Nephron progenitor cell (in vitro differentiated cells): ENCODE measurements around the gene PRKCA.

ENCODE experiments used
- DNase-seq: peaks from one replicate; pipeline ENCODE4 v3.0.0; 2021
- H3K27ac Mint-ChIP-seq: 2 replicates; pipeline ENCODE4 v1.8.0; 2021; ENCODE audit warnings: mild to moderate bottlenecking, moderate library complexity, mixed read lengths
- H3K27me3 Mint-ChIP-seq: 2 replicates; pipeline ENCODE4 v1.8.0; 2021; ENCODE audit warnings: mild to moderate bottlenecking, low read depth, mixed read lengths; ENCODE audit not compliant: poor library complexity
- H3K36me3 Mint-ChIP-seq: 2 replicates; pipeline ENCODE4 v1.8.0; 2021; ENCODE audit warnings: low read depth, mixed read lengths
- H3K4me1 Mint-ChIP-seq: 2 replicates; pipeline ENCODE4 v1.8.0; 2021; ENCODE audit warnings: mixed read lengths
- H3K4me3 Mint-ChIP-seq: 2 replicates; pipeline ENCODE4 v1.8.0; 2021; ENCODE audit warnings: mild to moderate bottlenecking, moderate library complexity, mixed read lengths
- H3K9me3 Mint-ChIP-seq: 2 replicates; pipeline ENCODE4 v1.8.0; 2021; ENCODE audit warnings: mild to moderate bottlenecking, moderate library complexity, mixed read lengths
- TF ChIP-seq, protein P1 (sequence below): fragments of 200-600 bp; sonication (generic); IDR thresholded peaks from 2 replicates; pipeline ENCODE4 v1.5.0; 2021; ENCODE audit warnings: antibody characterized with exemption

The PRKCA gene

DNA sequence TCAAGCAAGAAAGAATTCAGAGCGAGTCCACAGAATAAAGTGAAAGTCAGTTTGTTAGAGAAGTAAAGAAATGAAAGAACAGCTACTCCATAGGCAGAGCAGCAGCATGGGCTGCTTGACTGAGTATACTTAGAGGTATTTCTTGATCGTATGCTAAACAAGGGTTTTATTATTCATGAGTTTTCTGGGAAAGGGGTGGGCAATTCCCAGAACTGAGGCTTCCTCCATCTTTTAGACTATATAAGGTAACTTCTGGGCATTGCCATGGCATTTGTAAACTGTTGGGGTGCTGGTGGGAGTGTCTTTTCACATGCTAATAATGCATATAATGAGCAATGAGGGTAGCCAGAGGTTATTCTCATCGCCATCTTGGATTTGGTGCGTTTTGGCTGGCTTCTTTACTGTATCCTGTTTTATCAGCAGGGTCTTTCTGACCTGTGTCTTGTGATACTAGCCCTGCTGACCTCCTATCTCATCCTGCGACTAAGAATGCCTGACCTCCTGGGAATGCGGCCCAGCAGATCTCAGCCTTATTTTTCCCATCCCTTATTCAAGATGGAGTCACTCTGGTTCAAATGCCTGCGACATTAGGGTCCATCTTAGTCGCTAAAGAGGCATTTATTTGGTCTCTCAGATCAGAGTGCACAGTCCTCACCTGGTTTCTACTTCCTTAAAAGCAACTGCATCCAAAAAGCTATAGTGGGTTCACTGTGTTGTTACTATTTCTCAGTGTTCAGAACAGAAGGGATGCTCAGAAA is 432.0 kb downstream of the PRKCA start:
- no peaks in the 10 kb centered on the region for H3K9me3 Mint-ChIP-seq

DNA sequence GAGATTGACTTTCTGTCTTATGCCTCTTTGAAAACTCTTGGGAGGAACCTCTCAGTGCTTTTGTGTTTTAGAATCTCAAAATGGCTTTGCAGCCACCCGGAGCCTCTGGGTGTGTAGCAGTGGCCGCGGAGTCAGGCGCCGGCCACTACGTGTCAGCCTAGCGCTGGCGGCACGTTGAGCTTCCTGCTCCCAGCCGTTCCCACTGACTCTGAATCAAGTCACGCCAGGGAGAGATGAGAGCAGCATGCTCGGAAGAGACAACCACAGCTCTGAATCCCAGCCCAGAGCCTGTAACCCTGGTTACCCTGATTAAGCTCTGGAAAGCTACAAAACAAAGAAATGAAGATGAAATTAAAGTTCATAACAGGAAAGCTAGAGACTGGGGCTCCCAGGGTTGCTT is 435.1 kb downstream of the PRKCA start:
- Mint-ChIP-seq H3K36me3 (peaks cover 1% of the 10 kb centered on the region), H3K27me3 (peaks cover 2% of the 10 kb centered on the region), H3K27ac (no peak overlapping the region), H3K4me1 (no peaks in the 10 kb centered on the region), H3K4me3 (no peak overlapping the region), H3K9me3 (no peaks in the 10 kb centered on the region)
- DNase-seq, result peak; percentile 46
- TF ChIP-seq, protein P1, sequence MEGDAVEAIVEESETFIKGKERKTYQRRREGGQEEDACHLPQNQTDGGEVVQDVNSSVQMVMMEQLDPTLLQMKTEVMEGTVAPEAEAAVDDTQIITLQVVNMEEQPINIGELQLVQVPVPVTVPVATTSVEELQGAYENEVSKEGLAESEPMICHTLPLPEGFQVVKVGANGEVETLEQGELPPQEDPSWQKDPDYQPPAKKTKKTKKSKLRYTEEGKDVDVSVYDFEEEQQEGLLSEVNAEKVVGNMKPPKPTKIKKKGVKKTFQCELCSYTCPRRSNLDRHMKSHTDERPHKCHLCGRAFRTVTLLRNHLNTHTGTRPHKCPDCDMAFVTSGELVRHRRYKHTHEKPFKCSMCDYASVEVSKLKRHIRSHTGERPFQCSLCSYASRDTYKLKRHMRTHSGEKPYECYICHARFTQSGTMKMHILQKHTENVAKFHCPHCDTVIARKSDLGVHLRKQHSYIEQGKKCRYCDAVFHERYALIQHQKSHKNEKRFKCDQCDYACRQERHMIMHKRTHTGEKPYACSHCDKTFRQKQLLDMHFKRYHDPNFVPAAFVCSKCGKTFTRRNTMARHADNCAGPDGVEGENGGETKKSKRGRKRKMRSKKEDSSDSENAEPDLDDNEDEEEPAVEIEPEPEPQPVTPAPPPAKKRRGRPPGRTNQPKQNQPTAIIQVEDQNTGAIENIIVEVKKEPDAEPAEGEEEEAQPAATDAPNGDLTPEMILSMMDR, result peak; percentile 31

More for the DNA sequence above, 432.0 kb downstream of the PRKCA start:
- H3K36me3 Mint-ChIP-seq, result peaks cover 7% of the 10 kb centered on the region
- TF ChIP-seq, protein P1, result no peak
- peaks cover 4% of the 10 kb centered on the region for H3K27me3 Mint-ChIP-seq
- DNase-seq, result no peak
- H3K4me1 Mint-ChIP-seq, result no peaks in the 10 kb centered on the region
- H3K27ac Mint-ChIP-seq, result no peak overlapping the region
- no peak overlapping the region for H3K4me3 Mint-ChIP-seq

DNA sequence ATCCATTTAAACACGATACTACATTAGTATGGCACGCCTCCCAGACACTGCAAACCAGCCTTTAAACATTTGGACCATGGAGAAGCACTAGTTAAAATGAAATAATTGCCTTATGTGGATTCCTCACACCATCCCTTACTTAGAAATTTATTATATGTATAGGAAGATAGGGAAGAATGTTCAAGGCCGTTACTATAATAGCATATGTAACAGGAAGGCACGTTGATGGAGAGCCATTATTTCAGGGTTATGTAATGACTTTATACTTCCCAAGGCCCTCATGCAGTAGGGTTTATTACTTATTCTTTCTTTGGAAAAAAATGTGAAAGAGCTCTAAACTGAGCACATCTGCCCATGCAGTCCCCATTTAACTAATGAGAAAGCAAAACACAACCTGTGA is 435.9 kb downstream of the PRKCA start:
- Mint-ChIP-seq H3K4me3 (no peak overlapping the region), H3K27me3 (peaks cover 2% of the 10 kb centered on the region), H3K27ac (no peak overlapping the region), H3K4me1 (no peaks in the 10 kb centered on the region), H3K9me3 (no peaks in the 10 kb centered on the region), H3K36me3 (no peaks in the 10 kb centered on the region)
- TF ChIP-seq, protein P1, result no peak
- DNase-seq, result no peak

DNA sequence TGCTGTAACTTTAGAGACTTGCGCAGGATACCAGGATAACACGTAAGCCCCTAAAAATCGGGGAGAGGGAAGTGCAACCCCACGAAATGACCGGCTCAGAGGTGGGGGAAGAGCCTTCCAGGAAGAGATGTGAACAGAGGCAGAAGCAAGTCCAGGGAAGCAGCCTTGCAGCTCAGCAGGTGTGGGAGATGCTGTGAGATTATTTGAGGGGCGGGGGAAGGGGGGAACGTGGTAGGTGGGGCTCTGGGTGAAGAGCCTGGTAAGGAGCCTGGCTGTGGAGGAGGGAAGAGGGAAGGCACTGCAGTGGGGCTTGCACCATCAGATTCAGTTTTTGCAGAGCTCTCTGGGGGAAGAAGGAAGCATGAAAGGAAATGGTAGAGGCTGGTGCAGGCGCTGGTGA is 437.1 kb downstream of the PRKCA start:
- TF ChIP-seq, protein P1, result no peak
- H3K4me3 Mint-ChIP-seq, result no peak overlapping the region
- peaks cover 2% of the 10 kb centered on the region for H3K27me3 Mint-ChIP-seq
- H3K9me3 Mint-ChIP-seq, result no peaks in the 10 kb centered on the region
- H3K27ac Mint-ChIP-seq, result no peak overlapping the region
- no peak for DNase-seq
- no peaks in the 10 kb centered on the region for H3K36me3 Mint-ChIP-seq
- no peaks in the 10 kb centered on the region for H3K4me1 Mint-ChIP-seq

DNA sequence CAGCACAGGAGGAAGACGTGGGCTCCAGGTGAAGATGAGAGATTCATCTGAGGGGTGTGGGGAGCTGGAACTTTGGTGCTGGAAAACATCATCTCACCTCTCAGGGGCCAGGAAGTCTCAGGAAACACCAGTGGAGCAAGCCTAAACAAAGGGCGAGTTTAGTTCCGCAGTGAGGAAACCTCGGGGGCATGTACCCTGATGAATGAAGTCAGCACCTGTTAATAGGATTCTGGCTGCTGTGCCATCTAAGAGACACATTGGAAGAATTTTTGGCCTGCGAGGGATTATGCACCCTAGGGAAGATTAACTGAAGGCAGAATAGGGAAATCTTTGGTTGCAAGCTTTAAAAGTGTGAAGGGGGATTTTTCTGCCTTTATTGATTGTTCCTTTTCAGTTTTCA is 437.8 kb downstream of the PRKCA start:
- Mint-ChIP-seq H3K9me3 (no peaks in the 10 kb centered on the region), H3K36me3 (no peaks in the 10 kb centered on the region), H3K4me1 (no peaks in the 10 kb centered on the region), H3K4me3 (no peak overlapping the region), H3K27ac (no peak overlapping the region), H3K27me3 (peaks cover 2% of the 10 kb centered on the region)
- TF ChIP-seq, protein P1, result no peak
- no peak for DNase-seq

DNA sequence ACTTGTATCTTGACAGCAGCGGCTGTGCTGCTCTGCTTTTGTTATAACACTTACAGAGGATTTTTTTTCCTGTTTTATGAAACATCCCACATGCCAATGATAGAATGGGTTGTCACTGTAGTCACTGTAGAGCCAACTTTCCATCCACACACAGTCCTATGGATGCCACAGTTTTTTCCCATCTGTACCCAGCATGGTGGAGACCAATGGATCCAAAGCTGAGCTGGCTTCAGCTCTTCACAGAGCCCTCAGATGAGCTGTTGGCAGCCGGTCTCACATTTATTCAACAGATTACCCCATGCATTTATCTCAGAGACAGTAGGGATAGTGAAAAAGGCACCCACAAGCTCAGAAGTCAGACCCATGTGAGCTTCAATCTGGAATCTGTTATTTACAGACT is 441.1 kb downstream of the PRKCA start:
- H3K27me3 Mint-ChIP-seq, result peaks cover 2% of the 10 kb centered on the region

More for the DNA sequence above, 441.1 kb downstream of the PRKCA start:
- Mint-ChIP-seq H3K4me1 (peaks cover 6% of the 10 kb centered on the region), H3K4me3 (no peak overlapping the region), H3K9me3 (no peaks in the 10 kb centered on the region), H3K36me3 (no peaks in the 10 kb centered on the region), H3K27ac (no peak overlapping the region)
- DNase-seq, result no peak
- TF ChIP-seq, protein P1, result no peak
